HG02852 (cell line): ENCODE results near the gene TMEM269.

Experiments
- ATAC-seq: cut with Tn5 transposase; IDR thresholded peaks from one replicate; pipeline ENCODE4 v1.9.1; 2021; ENCODE audit warnings: mild to moderate bottlenecking, moderate library complexity; ENCODE audit not compliant: unreplicated experiment

The TMEM269 gene

GRCh38 chr1:42784946-42785693 lies at the start of gene TMEM269:
TMEM269 (plus strand) TSS chr1:42784991; CDS start chr1:42789894, 4,903 bp downstream.
- ATAC-seq: no peak

GRCh38 chr1:42735056-42735455 lies 49.7 kb upstream of the TMEM269 start:
- no peak for ATAC-seq

- ATAC-seq: no peak
Measured at GRCh38 chr1:42735477-42736105, 49.2 kb upstream of the TMEM269 start.

- no peak for ATAC-seq
Measured at GRCh38 chr1:42736152-42736551, 48.6 kb upstream of the TMEM269 start.

- ATAC-seq: no peak
Measured at GRCh38 chr1:42736571-42737200, 48.1 kb upstream of the TMEM269 start.

GRCh38 chr1:42737257-42737656 lies 47.5 kb upstream of the TMEM269 start:
- no peak for ATAC-seq

GRCh38 chr1:42737986-42738677 lies 46.7 kb upstream of the TMEM269 start:
- no peak for ATAC-seq

- ATAC-seq: no peak
Measured at GRCh38 chr1:42738678-42739226, 46.0 kb upstream of the TMEM269 start.

GRCh38 chr1:42739753-42740700 lies 44.8 kb upstream of the TMEM269 start, which contains the start of gene CLDN19:
CLDN19 (minus strand) TSS chr1:42740236; CDS start chr1:42740063, 173 bp downstream.
- ATAC-seq: no peak

- no peak for ATAC-seq
Measured at GRCh38 chr1:42740851-42741580, 43.8 kb upstream of the TMEM269 start.

- no peak for ATAC-seq
Measured at GRCh38 chr1:42741706-42742105, 43.1 kb upstream of the TMEM269 start.

- ATAC-seq: no peak
Measured at GRCh38 chr1:42742141-42742540, 42.6 kb upstream of the TMEM269 start.

- no peak for ATAC-seq
Measured at GRCh38 chr1:42742617-42743316, 42.0 kb upstream of the TMEM269 start.

- no peak for ATAC-seq
Measured at GRCh38 chr1:42743317-42744147, 41.3 kb upstream of the TMEM269 start.

GRCh38 chr1:42744148-42744413 lies 40.7 kb upstream of the TMEM269 start:
- ATAC-seq: no peak

- ATAC-seq: no peak
Measured at GRCh38 chr1:42745851-42746250, 38.9 kb upstream of the TMEM269 start.

- ATAC-seq: no peak
Measured at GRCh38 chr1:42746436-42747105, 38.2 kb upstream of the TMEM269 start.
